WI38 (cell line): Measurements from ENCODE around the gene SLC39A3.

Source experiments
- H3K4me3 ChIP-seq: 2 replicates; pipeline ENCODE4 v1.5.1; 2011; ENCODE audit warnings: low read depth, mild to moderate bottlenecking, control low read depth, low read length
- CTCF ChIP-seq: IDR thresholded peaks from 2 replicates; pipeline ENCODE4 v1.5.1; 2012; ENCODE audit warnings: low read depth, mild to moderate bottlenecking, control low read depth, low read length

SLC39A3 gene

GRCh38 chr19:2766594-2767372, 27.0 kb upstream of the SLC39A3 start:
- H3K4me3 ChIP-seq = no peak overlapping the region
- TF ChIP-seq CTCF = no peak

- no peak overlapping the region for H3K4me3 ChIP-seq
- TF ChIP-seq CTCF = no peak
These were observed 25.6 kb upstream of the SLC39A3 start for GRCh38 chr19:2765376-2765775.

GRCh38 chr19:2764945-2765344, 25.1 kb upstream of the SLC39A3 start:
- H3K4me3 ChIP-seq = no peak overlapping the region
- TF ChIP-seq CTCF = no peak

GRCh38 chr19:2763687-2764086, 23.9 kb upstream of the SLC39A3 start:
- TF ChIP-seq CTCF = no peak
- no peak overlapping the region for H3K4me3 ChIP-seq

- no peak overlapping the region for H3K4me3 ChIP-seq
- no peak for TF ChIP-seq CTCF
These were observed 23.1 kb upstream of the SLC39A3 start for GRCh38 chr19:2762783-2763496.

GRCh38 chr19:2761876-2762782, 22.3 kb upstream of the SLC39A3 start:
- no peak overlapping the region for H3K4me3 ChIP-seq
- no peak for TF ChIP-seq CTCF
